Uterus (tissue), 4 donors: ENCODE results near the gene RPL15. TPM values are rescaled to one million over a fixed set of nuclear protein-coding genes. Genes with fewer than 3 reads are reported as not detected.

Experiments
- DNase-seq, 2 donors: peaks; one replicate each; pipeline ENCODE4 v3.0.0-alpha.2; 2019 to 2020
- H3K27ac ChIP-seq, 2 donors: fragments of 200-600 bp; sonication (generic); 1 replicate in 1 of 2; 2 replicates in 1 of 2; pipeline ENCODE4 v1.5.1; 2016 to 2018
- H3K27me3 ChIP-seq, 2 donors: fragments of 200-600 bp; sonication (generic); one replicate each; pipeline ENCODE4 v1.5.1; 2018 to 2019; ENCODE audit warnings: control low read depth in 1 of 2
- H3K36me3 ChIP-seq, 2 donors: fragments of 200-600 bp; sonication (generic); one replicate each; pipeline ENCODE4 v1.5.1; 2019; ENCODE audit warnings: control low read depth in 1 of 2
- H3K4me1 ChIP-seq, 2 donors: fragments of 200-600 bp; sonication (generic); one replicate each; pipeline ENCODE4 v1.5.1; 2018 to 2019; ENCODE audit warnings: control low read depth in 1 of 2
- H3K4me3 ChIP-seq, 2 donors: fragments of 200-600 bp; sonication (generic); 1 replicate in 1 of 2; 2 replicates in 1 of 2; pipeline ENCODE4 v1.5.1; 2018 to 2019; ENCODE audit warnings: mild to moderate bottlenecking in 1 of 2
- H3K9me3 ChIP-seq, 2 donors: fragments of 200-600 bp; sonication (generic); one replicate each; pipeline ENCODE4 v1.5.1; 2019; ENCODE audit warnings: control low read depth in 1 of 2
- POLR2A ChIP-seq, 2 donors: fragments of 450-650 bp; IDR thresholded peaks; one replicate each; pipeline ENCODE4 v1.6.1; 2016; ENCODE audit warnings: antibody characterized with exemption in 2 of 2, mild to moderate bottlenecking in 1 of 2, moderate library complexity in 1 of 2
- intact Hi-C: fragments of 100-400 bp; cut with DNase I; formaldehyde crosslinking; loops from one replicate; pipeline ENCODE4 v1.15.1; 2023; ENCODE audit warnings: low total_unique reads
- total RNA-seq, 4 donors: library from RNA; depleted of rRNA in 3 of 4; stranded (reverse); fragments of >200 nt in 3 of 4; gene quantifications; one replicate each; pipeline versions ENCODE4 v1.1.0 to v1.2.4, GENCODE V29; 2014 to 2023
- TF ChIP-seq, protein P1 (sequence below), 4 experiments: fragments of 200-600 bp in 2 of 4; fragments of 450-650 bp in 2 of 4; sonication (generic) in 2 of 4; IDR thresholded peaks; one replicate each; pipeline ENCODE4 v1.5.1; 2016 to 2019; ENCODE audit warnings: antibody characterized with exemption in 4 of 4, mild to moderate bottlenecking in 2 of 4, moderate library complexity in 1 of 4
- donor health status: DM: yes; HTN: yes; CAD: no.

RPL15 gene
- total RNA-seq, 4 donors from 2014 or later = 2,242 to 5,103 (median 3,613) TPM

DNA sequence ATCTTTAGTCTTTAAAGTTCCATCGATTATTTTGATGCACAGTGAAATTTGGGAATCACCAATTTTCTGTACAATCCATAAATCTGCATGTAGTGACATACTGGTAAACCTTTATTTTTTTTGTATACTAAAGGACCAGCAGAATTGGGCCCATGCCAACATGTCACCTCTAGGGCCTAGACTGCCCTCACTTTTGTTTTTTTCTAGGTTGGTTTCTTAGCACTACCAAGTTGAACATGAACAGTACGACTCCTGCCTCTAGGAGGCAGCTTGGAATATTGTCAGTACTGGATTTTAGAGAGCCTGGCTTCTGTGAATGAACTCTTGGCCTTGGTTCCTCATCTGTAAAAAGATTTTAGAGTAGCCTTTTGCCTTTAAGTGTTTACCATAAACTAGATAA lies 32.5 kb upstream of the RPL15 start:
- no peak for DNase-seq
- H3K4me1 ChIP-seq = no peaks in the 10 kb centered on the region
- TF ChIP-seq, protein P1, sequence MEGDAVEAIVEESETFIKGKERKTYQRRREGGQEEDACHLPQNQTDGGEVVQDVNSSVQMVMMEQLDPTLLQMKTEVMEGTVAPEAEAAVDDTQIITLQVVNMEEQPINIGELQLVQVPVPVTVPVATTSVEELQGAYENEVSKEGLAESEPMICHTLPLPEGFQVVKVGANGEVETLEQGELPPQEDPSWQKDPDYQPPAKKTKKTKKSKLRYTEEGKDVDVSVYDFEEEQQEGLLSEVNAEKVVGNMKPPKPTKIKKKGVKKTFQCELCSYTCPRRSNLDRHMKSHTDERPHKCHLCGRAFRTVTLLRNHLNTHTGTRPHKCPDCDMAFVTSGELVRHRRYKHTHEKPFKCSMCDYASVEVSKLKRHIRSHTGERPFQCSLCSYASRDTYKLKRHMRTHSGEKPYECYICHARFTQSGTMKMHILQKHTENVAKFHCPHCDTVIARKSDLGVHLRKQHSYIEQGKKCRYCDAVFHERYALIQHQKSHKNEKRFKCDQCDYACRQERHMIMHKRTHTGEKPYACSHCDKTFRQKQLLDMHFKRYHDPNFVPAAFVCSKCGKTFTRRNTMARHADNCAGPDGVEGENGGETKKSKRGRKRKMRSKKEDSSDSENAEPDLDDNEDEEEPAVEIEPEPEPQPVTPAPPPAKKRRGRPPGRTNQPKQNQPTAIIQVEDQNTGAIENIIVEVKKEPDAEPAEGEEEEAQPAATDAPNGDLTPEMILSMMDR (IDR thresholded peaks at IDR 0.05) = peak in 1 of 4 experiments; percentile 13
- no peak for TF ChIP-seq POLR2A (IDR thresholded peaks at IDR 0.05)
- H3K9me3 ChIP-seq = no peaks in the 10 kb centered on the region
- no peaks in the 10 kb centered on the region for H3K36me3 ChIP-seq
- intact Hi-C loops = no loop called here
- H3K27me3 ChIP-seq = no peaks in the 10 kb centered on the region
- no peak overlapping the region for H3K27ac ChIP-seq
- no peak overlapping the region for H3K4me3 ChIP-seq

DNA sequence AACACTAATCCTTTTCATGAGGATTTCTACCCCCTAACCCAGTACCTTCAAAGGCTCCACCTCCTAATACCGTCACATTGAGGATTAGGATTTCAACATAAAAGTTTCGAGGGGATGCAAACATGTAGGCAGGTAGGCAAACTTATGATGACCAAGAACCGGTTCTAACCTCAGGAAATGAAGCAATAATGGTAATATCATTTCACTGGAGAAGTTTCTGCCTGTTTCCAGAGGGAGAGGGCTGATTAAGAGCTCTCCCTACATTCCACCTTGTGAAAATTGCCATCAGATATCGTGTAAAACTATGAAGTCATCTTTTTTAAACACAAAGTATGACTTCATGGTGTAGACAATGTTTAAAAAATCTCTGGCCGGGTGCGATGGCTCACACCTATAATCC lies 31.7 kb upstream of the RPL15 start:
- TF ChIP-seq, protein P1 (IDR thresholded peaks at IDR 0.05) = no peak
- no peak for TF ChIP-seq POLR2A (IDR thresholded peaks at IDR 0.05)
- no peaks in the 10 kb centered on the region for H3K4me1 ChIP-seq
- intact Hi-C loops = no loop called here
- no peaks in the 10 kb centered on the region for H3K9me3 ChIP-seq
- H3K27me3 ChIP-seq = no peaks in the 10 kb centered on the region
- H3K36me3 ChIP-seq = no peaks in the 10 kb centered on the region
- no peak for DNase-seq
- H3K4me3 ChIP-seq = no peak overlapping the region
- no peak overlapping the region for H3K27ac ChIP-seq

DNA sequence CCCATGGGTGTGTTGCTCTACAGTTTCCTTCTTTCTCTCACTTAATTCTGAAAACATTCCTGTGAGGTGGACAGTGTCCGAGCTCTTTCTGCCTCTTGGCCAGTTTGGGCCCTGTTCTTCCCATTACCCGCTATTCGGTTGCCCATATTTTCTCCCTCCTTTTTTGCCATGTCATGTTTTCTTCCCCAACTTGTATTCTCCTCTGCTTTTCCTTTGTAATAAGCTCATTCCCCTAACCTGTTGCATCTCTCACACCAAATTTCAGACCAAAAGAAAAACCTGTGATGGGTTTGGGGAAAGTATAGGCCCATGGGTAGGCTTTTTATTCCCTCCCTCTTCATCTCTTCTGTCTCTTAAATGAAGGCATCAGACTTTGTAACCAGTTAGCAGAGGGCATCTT lies 30.6 kb upstream of the RPL15 start:
- Histone ChIP-seq H3K9me3 (no peaks in the 10 kb centered on the region), H3K27me3 (no peaks in the 10 kb centered on the region), H3K4me1 (no peaks in the 10 kb centered on the region), H3K4me3 (no peak overlapping the region), H3K36me3 (no peaks in the 10 kb centered on the region), H3K27ac (no peak overlapping the region)
- no peak for DNase-seq
- TF ChIP-seq, protein P1 (IDR thresholded peaks at IDR 0.05) = no peak
- no peak for TF ChIP-seq POLR2A (IDR thresholded peaks at IDR 0.05)
- intact Hi-C loops = no loop called here

DNA sequence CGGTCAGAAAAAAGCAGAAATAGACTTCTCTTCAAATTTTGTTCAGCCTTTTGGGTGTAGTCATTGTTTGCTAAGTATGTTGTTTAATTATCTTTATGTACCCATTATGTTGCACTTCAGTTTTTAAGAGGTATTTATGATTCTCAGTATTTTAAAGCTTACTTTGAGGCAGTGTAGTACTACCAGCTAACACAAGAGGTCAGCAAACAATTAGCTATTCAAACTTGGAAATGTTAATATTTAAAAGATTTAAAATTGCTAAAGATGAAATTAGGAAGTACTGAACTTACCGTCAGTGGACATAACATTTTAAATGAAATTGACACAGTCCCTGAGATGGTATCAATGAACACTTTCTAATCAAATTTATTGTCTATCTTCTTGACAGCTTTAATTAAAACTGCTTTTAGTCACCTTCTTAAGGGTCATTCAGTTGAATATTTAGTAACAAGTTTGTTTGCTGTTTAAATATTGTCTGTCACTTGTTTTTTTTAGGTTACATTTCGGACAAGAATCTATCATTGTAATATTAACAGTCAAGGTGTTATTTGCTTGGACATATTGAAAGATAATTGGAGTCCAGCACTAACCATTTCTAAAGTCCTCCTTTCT lies 28.2 kb upstream of the RPL15 start:
- Histone ChIP-seq H3K36me3 (no peaks in the 10 kb centered on the region), H3K27ac (no peak overlapping the region), H3K4me3 (no peak overlapping the region), H3K4me1 (no peaks in the 10 kb centered on the region), H3K9me3 (no peaks in the 10 kb centered on the region), H3K27me3 (no peaks in the 10 kb centered on the region)
- intact Hi-C loops = no loop called here
- TF ChIP-seq POLR2A (IDR thresholded peaks at IDR 0.05) = no peak
- TF ChIP-seq, protein P1 (IDR thresholded peaks at IDR 0.05) = peak; percentile 71 to 84 (median 78)
- no peak for DNase-seq

DNA sequence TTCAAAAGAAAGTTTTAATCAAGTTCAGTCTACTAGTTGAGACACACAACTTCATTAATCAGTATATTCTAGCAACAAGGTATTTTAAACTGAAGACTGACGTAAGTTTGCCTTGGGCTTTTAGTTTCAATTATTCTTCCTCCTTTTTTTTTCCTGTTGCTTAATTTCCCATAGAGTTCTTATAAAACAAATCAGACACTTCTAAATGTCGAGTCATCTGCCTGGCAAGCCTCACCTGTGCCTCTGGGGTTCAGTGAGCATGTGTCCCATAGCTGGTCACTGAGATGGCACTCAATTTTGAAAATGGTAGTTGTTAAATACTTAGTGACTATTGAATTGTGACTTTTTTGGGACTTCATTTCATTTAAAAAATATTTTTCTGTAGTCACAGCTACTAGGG lies 27.5 kb upstream of the RPL15 start:
- intact Hi-C loops = no loop called here
- Histone ChIP-seq H3K4me3 (no peak overlapping the region), H3K9me3 (no peaks in the 10 kb centered on the region), H3K27ac (no peak overlapping the region), H3K27me3 (no peaks in the 10 kb centered on the region), H3K4me1 (no peaks in the 10 kb centered on the region), H3K36me3 (no peaks in the 10 kb centered on the region)
- no peak for TF ChIP-seq POLR2A (IDR thresholded peaks at IDR 0.05)
- TF ChIP-seq, protein P1 (IDR thresholded peaks at IDR 0.05) = no peak
- DNase-seq = no peak
